ENCODE data around the gene RIOK1.

Gene RIOK1

GRCh38 chr6:7389451-7390225 is at the start of gene RIOK1, which contains the start of gene CAGE1:
Gene RIOK1, plus strand, starts transcription at chr6:7389808. Its CDS starts 195 bp downstream, at chr6:7390003.
Gene CAGE1, minus strand, starts transcription at chr6:7389742. Its CDS starts 2,569 bp downstream, at chr6:7387173.
- Histone ChIP-seq H3K9me3 (ENCODE audit: control insufficient read depth, insufficient read depth, low read length) (no peaks in the 10 kb centered on the region), H3K4me3 (ENCODE audit: low read length) (peak within 1 kb of the TSS; percentile 78), H3K27ac (ENCODE audit: low read depth, low read length) (peak within 1 kb of the TSS; percentile 84), H4K20me1 (ENCODE audit: control insufficient read depth, insufficient read depth, low read depth, low read length) (no peaks in the 10 kb centered on the region), H3K27me3 (ENCODE audit: control insufficient read depth, low read length) (no peaks in the 10 kb centered on the region), H3K4me2 (ENCODE audit: low read length) (peak within 1 kb of the TSS; percentile 81), H3K9me2 (replicated peaks; ENCODE audit: control insufficient read depth, low read length) (no peaks in the 10 kb centered on the region), H3K79me2 (ENCODE audit: control insufficient read depth, low read length) (peaks cover 49% of the 10 kb centered on the region), H3F3A (ENCODE audit: control insufficient read depth, insufficient read depth) (no peaks in the 10 kb centered on the region), H3K36me3 (ENCODE audit: control insufficient read depth, low read length) (peaks cover 36% of the 10 kb centered on the region), H3K4me1 (ENCODE audit: control insufficient read depth, low read length) (peaks cover 24% of the 10 kb centered on the region)
- TF ChIP-seq EZH2phosphoT487 (IDR thresholded peaks at IDR 0.05; ENCODE audit: borderline replicate concordance, low read length) (no peak), CTCF (IDR thresholded peaks at IDR 0.05; ENCODE audit: low read depth, low read length, poor library complexity, severe bottlenecking) (no peak)

GRCh38 chr6:7341271-7341670 is 48.3 kb upstream of the RIOK1 start:
- H3K9me3 ChIP-seq (ENCODE audit: control insufficient read depth, insufficient read depth, low read length) = no peaks in the 10 kb centered on the region
- no peaks in the 10 kb centered on the region for H3F3A ChIP-seq (ENCODE audit: control insufficient read depth, insufficient read depth)
- H3K9me2 ChIP-seq (replicated peaks; ENCODE audit: control insufficient read depth, low read length) = no peaks in the 10 kb centered on the region
- no peaks in the 10 kb centered on the region for H3K4me1 ChIP-seq (ENCODE audit: control insufficient read depth, low read length)
- no peaks in the 10 kb centered on the region for H3K79me2 ChIP-seq (ENCODE audit: control insufficient read depth, low read length)
- H3K27me3 ChIP-seq (ENCODE audit: control insufficient read depth, low read length) = peaks cover 15% of the 10 kb centered on the region; the same call in 1 of the 2 replicates
- H4K20me1 ChIP-seq (ENCODE audit: control insufficient read depth, insufficient read depth, low read depth, low read length) = no peaks in the 10 kb centered on the region
- H3K4me2 ChIP-seq (ENCODE audit: low read length) = no peak overlapping the region
- H3K27ac ChIP-seq (ENCODE audit: low read depth, low read length) = no peak overlapping the region
- H3K4me3 ChIP-seq (ENCODE audit: low read length) = no peak overlapping the region
- H3K36me3 ChIP-seq (ENCODE audit: control insufficient read depth, low read length) = no peaks in the 10 kb centered on the region
- TF ChIP-seq EZH2phosphoT487 (IDR thresholded peaks at IDR 0.05; ENCODE audit: borderline replicate concordance, low read length) (no peak), CTCF (IDR thresholded peaks at IDR 0.05; ENCODE audit: low read depth, low read length, poor library complexity, severe bottlenecking) (no peak)

GRCh38 chr6:7341989-7342742 is 47.4 kb upstream of the RIOK1 start:
- no peaks in the 10 kb centered on the region for H3K9me3 ChIP-seq (ENCODE audit: control insufficient read depth, insufficient read depth, low read length)
- H3K4me2 ChIP-seq (ENCODE audit: low read length) = no peak overlapping the region
- no peaks in the 10 kb centered on the region for H3K4me1 ChIP-seq (ENCODE audit: control insufficient read depth, low read length)
- H4K20me1 ChIP-seq (ENCODE audit: control insufficient read depth, insufficient read depth, low read depth, low read length) = no peaks in the 10 kb centered on the region
- H3K79me2 ChIP-seq (ENCODE audit: control insufficient read depth, low read length) = no peaks in the 10 kb centered on the region
- TF ChIP-seq EZH2phosphoT487 (IDR thresholded peaks at IDR 0.05; ENCODE audit: borderline replicate concordance, low read length) (no peak), CTCF (IDR thresholded peaks at IDR 0.05; ENCODE audit: low read depth, low read length, poor library complexity, severe bottlenecking) (no peak)
- no peaks in the 10 kb centered on the region for H3K9me2 ChIP-seq (replicated peaks; ENCODE audit: control insufficient read depth, low read length)
- H3K27ac ChIP-seq (ENCODE audit: low read depth, low read length) = no peak overlapping the region
- peaks cover 13% of the 10 kb centered on the region; the same call in 1 of the 2 replicates for H3K27me3 ChIP-seq (ENCODE audit: control insufficient read depth, low read length)
- H3K36me3 ChIP-seq (ENCODE audit: control insufficient read depth, low read length) = no peaks in the 10 kb centered on the region
- H3K4me3 ChIP-seq (ENCODE audit: low read length) = no peak overlapping the region
- H3F3A ChIP-seq (ENCODE audit: control insufficient read depth, insufficient read depth) = no peaks in the 10 kb centered on the region

Measured in DOHH2 (cell line).